Panc1 (cell line): ENCODE data around the gene RBM44. TPM values are rescaled to one million over a fixed set of nuclear protein-coding genes. Genes with fewer than 3 reads are reported as not detected.
"Not testable (repeated sequence)": the region's sequence is repeated elsewhere in the genome, so short reads cannot be mapped to it uniquely, and the experiment has no call there.

ENCODE experiments used
- ATAC-seq: fragments of 200-7000 bp; cut with Tn5 transposase; 2 replicates; pipeline ENCODE4 v1.9.1; 2020; ENCODE audit warnings: mild to moderate bottlenecking, moderate library complexity
- BruUV-seq: library from RNA; stranded (reverse); fragments of 400-500 nt; replicated peaks from 2 replicates; lab custom pipeline; 2021; lab: Mats Ljungman, UMichigan
- CTCF ChIA-PET: fragments of 300-600 bp; sonication (Branson Sonifier 250); formaldehyde crosslinking; loops from one replicate; lab custom pipeline; 2022; ENCODE audit warnings: antibody characterized with exemption; lab: Charles Lee
- POLR2A ChIA-PET: fragments of 300-600 bp; sonication (Branson Sonifier 250); formaldehyde crosslinking; loops from one replicate; lab custom pipeline; 2022; ENCODE audit warnings: antibody characterized with exemption; lab: Charles Lee
- DNase-seq: peaks from one replicate; pipeline ENCODE4 v3.0.0-alpha.2; 2010; ENCODE audit warnings: low read depth, low spot score
- H3K27ac ChIP-seq: 2 replicates; pipeline ENCODE4 v1.5.1; 2011; ENCODE audit warnings: mild to moderate bottlenecking, low read length, inconsistent platforms
- H3K27me3 ChIP-seq: fragments of 200-500 bp; sonication (Bioruptor generic); 2 replicates; pipeline ENCODE4 v1.6.0; 2014; ENCODE audit warnings: low read length, inconsistent platforms; ENCODE audit not compliant: control insufficient read depth, insufficient read depth
- H3K36me3 ChIP-seq: fragments of 200-500 bp; sonication (Bioruptor generic); 2 replicates; pipeline ENCODE4 v1.5.1; 2014; ENCODE audit warnings: inconsistent platforms, mild to moderate bottlenecking, low read length, moderate library complexity; ENCODE audit not compliant: control insufficient read depth, insufficient read depth
- H3K4me1 ChIP-seq: 2 replicates; pipeline ENCODE4 v1.5.1; 2011; ENCODE audit warnings: inconsistent platforms, mild to moderate bottlenecking, low read length, moderate library complexity; ENCODE audit not compliant: control insufficient read depth, insufficient read depth
- H3K4me3 ChIP-seq, 2 experiments: 2 replicates each; pipeline ENCODE4 v1.5.1; 2011 to 2012; ENCODE audit warnings: low read depth in 2 of 2, low read length in 2 of 2, mild to moderate bottlenecking in 2 of 2, inconsistent platforms in 1 of 2, moderate library complexity in 1 of 2
- H3K9me3 ChIP-seq: fragments of 200-500 bp; sonication (Bioruptor generic); 2 replicates; pipeline ENCODE4 v1.5.1; 2014; ENCODE audit warnings: low read depth, mild to moderate bottlenecking, inconsistent platforms, low read length, moderate library complexity; ENCODE audit not compliant: control insufficient read depth, insufficient read depth
- POLR2AphosphoS5 ChIP-seq: IDR thresholded peaks from 2 replicates; pipeline ENCODE4 v1.6.1; 2012; ENCODE audit warnings: mild to moderate bottlenecking, low read depth, low read length, moderate library complexity
- SIN3A ChIP-seq: IDR thresholded peaks from 2 replicates; pipeline ENCODE4 v1.6.1; 2012; ENCODE audit warnings: low read depth, mild to moderate bottlenecking, low read length, moderate library complexity, borderline replicate concordance; ENCODE audit not compliant: insufficient read depth
- TCF7L2 ChIP-seq: IDR thresholded peaks from 2 replicates; pipeline ENCODE4 v1.6.1; 2011; ENCODE audit warnings: mild to moderate bottlenecking, low read depth, low read length, inconsistent platforms
- in situ Hi-C: cut with HindIII; loops from 2 replicates; pipeline ENCODE4 v1.10.0; 2016; ENCODE audit warnings: low sequenced_read_pairs, low pct_unique_long_range_greater_than_20kb
- intact Hi-C: fragments of 100-400 bp; cut with micrococcal nuclease; formaldehyde crosslinking; loops from one replicate; pipeline ENCODE4 v1.10.0; 2022; ENCODE audit not compliant: unreplicated experiment
- total RNA-seq: library from RNA; stranded (reverse); gene quantifications from one replicate; pipeline ENCODE4 v1.2.1, GENCODE V29; 2021; ENCODE audit not compliant: unreplicated experiment
- TF ChIP-seq, protein P1 (sequence below), 2 experiments: IDR thresholded peaks; 2 replicates each; pipeline ENCODE4 v1.6.1; 2011 to 2012; ENCODE audit warnings: low read depth in 2 of 2, control low read depth in 1 of 2, low read length in 1 of 2, mild to moderate bottlenecking in 1 of 2, moderate library complexity in 1 of 2; ENCODE audit not compliant: insufficient read depth in 1 of 2
- TF ChIP-seq, protein P2 (sequence below): fragments of 450-650 bp; IDR thresholded peaks from 2 replicates; pipeline ENCODE4 v1.5.1; 2017; ENCODE audit warnings: mild to moderate bottlenecking

The RBM44 gene
- total RNA-seq, 1 experiment from 2014 or later = 0.90 TPM

DNA sequence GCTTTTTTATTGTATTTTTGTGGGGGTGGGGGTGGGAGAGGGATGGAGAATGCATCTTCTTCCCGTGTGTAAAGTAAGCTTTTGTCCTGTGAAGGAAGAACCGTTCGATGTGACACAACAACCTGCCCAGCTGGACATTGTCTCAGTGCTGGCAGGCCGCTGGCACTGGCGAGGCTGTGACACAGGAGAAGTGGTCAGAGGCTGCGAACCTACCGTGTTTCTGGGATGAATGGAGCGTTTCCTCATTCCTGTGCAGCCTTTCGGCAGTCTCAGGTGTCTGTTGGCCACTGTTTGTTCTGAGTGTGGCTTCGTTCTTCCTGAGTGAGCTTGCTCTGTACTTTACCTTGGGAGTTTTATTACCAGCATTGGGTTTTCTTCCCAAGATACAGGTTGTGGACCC is 68.9 kb downstream of the RBM44 start:
- no peak overlapping the region for H3K4me3 ChIP-seq
- ATAC-seq = no peak
- ChIA-PET CTCF (no interaction called here), POLR2A (no interaction called here)
- in situ Hi-C loops (no loop called here), intact Hi-C loops (no loop called here)
- no peak for DNase-seq
- TF ChIP-seq SIN3A (no peak), TCF7L2 (no peak), POLR2AphosphoS5 (no peak)
- TF ChIP-seq, protein P1, sequence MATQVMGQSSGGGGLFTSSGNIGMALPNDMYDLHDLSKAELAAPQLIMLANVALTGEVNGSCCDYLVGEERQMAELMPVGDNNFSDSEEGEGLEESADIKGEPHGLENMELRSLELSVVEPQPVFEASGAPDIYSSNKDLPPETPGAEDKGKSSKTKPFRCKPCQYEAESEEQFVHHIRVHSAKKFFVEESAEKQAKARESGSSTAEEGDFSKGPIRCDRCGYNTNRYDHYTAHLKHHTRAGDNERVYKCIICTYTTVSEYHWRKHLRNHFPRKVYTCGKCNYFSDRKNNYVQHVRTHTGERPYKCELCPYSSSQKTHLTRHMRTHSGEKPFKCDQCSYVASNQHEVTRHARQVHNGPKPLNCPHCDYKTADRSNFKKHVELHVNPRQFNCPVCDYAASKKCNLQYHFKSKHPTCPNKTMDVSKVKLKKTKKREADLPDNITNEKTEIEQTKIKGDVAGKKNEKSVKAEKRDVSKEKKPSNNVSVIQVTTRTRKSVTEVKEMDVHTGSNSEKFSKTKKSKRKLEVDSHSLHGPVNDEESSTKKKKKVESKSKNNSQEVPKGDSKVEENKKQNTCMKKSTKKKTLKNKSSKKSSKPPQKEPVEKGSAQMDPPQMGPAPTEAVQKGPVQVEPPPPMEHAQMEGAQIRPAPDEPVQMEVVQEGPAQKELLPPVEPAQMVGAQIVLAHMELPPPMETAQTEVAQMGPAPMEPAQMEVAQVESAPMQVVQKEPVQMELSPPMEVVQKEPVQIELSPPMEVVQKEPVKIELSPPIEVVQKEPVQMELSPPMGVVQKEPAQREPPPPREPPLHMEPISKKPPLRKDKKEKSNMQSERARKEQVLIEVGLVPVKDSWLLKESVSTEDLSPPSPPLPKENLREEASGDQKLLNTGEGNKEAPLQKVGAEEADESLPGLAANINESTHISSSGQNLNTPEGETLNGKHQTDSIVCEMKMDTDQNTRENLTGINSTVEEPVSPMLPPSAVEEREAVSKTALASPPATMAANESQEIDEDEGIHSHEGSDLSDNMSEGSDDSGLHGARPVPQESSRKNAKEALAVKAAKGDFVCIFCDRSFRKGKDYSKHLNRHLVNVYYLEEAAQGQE (IDR thresholded peaks at IDR 0.05; ENCODE audit: insufficient read depth in 1 of 2, low read depth in 2 of 2, low read length in 1 of 2) = no peak
- TF ChIP-seq, protein P2, sequence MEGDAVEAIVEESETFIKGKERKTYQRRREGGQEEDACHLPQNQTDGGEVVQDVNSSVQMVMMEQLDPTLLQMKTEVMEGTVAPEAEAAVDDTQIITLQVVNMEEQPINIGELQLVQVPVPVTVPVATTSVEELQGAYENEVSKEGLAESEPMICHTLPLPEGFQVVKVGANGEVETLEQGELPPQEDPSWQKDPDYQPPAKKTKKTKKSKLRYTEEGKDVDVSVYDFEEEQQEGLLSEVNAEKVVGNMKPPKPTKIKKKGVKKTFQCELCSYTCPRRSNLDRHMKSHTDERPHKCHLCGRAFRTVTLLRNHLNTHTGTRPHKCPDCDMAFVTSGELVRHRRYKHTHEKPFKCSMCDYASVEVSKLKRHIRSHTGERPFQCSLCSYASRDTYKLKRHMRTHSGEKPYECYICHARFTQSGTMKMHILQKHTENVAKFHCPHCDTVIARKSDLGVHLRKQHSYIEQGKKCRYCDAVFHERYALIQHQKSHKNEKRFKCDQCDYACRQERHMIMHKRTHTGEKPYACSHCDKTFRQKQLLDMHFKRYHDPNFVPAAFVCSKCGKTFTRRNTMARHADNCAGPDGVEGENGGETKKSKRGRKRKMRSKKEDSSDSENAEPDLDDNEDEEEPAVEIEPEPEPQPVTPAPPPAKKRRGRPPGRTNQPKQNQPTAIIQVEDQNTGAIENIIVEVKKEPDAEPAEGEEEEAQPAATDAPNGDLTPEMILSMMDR = no peak
- H3K36me3 ChIP-seq = no peaks in the 10 kb centered on the region
- H3K4me1 ChIP-seq = peaks cover 31% of the 10 kb centered on the region
- no peaks in the 10 kb centered on the region for H3K9me3 ChIP-seq
- H3K27me3 ChIP-seq = no peaks in the 10 kb centered on the region
- BruUV-seq = no TSS peak
- H3K27ac ChIP-seq = 0 out of 2 replicates have a peak overlapping the region, but pooled peaks have one; percentile 42

DNA sequence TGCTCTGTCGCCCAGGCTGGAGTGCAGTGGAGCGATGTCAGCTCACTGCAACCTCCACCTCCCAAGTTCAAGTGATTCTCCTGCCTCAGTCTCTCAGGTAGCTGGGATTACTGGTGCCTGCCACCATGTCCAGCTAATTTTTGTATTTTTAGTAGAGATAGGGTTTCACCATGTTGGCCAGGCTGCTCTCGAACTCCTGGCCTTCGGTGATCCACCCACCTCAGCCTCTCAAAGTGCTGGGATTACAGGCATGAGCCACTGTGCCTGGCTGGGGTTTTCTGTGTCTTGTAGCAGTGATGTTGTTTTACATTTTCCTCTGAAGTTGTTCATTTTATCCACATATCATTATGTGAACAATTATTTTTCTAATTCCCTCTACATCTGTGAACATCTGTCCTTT is 69.5 kb downstream of the RBM44 start:
- CTCF ChIA-PET, ATAC-seq, BruUV-seq, H3K4me3 ChIP-seq, POLR2A ChIA-PET, H3K36me3 ChIP-seq, H3K27me3 ChIP-seq, DNase-seq, in situ Hi-C loops, intact Hi-C loops, H3K27ac ChIP-seq, H3K9me3 ChIP-seq: not testable (repeated sequence)
- H3K4me1 ChIP-seq = peaks cover 27% of the 10 kb centered on the region

DNA sequence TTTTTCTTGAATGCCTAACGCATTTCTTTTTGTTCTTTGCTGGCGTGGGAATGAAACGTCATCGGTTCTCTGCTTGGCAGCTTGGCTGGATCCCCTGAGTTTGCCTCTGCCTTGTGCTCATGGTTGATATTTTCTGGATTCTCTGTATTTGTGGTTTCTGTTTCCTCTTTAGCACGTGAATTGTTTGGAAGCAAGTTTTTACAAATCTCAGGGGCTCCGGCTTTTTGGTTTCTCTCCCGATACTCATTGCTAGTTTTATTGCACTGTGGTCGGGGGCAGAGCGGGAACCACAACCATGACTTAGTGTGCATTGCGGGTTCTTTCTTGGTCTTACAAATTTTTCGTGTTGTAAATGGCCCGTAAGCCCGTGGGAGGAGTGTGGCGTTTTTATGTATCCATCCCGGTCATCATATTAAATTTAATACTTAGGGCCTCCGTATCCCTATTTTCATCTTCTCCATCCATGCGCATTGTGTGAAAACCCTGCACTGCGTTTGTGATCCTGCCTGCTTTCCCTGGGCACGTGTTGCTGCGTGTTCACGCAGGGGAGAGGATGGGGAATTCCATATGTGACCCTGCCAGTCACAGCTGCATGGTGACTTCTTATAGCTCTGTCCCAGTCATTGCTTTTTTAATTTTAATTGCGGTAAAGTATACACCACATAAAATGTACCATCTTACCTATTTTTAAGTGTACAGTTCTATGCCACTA is 70.2 kb downstream of the RBM44 start:
- ChIA-PET POLR2A (no interaction called here), CTCF (no interaction called here)
- Histone ChIP-seq H3K4me3 (no peak overlapping the region), H3K27me3 (no peaks in the 10 kb centered on the region), H3K36me3 (no peaks in the 10 kb centered on the region), H3K9me3 (no peaks in the 10 kb centered on the region), H3K4me1 (peaks cover 27% of the 10 kb centered on the region), H3K27ac (no peak overlapping the region)
- intact Hi-C loops (no loop called here), in situ Hi-C loops (no loop called here)
- TF ChIP-seq TCF7L2 (no peak), POLR2AphosphoS5 (no peak), SIN3A (no peak)
- TF ChIP-seq, protein P2 = no peak
- TF ChIP-seq, protein P1 (IDR thresholded peaks at IDR 0.05; ENCODE audit: insufficient read depth in 1 of 2, low read depth in 2 of 2, low read length in 1 of 2) = no peak
- ATAC-seq (no peak), DNase-seq (no peak)
- no TSS peak for BruUV-seq
